ENCODE measurements around the gene SETD1A. TPM values are rescaled to one million over a fixed set of nuclear protein-coding genes. Genes with fewer than 3 reads are reported as not detected.

The SETD1A gene
- total and polyA plus RNA-seq, 2 donors, result 2.4 to 13.1 TPM

GRCh38 chr16:30982548-30983288, 25.2 kb downstream of the SETD1A start:
- WGBS, result 95% methylated on average over 17 of the region's 17 CpGs
- H3K9me3 ChIP-seq (ENCODE audit: control insufficient read depth in 2 of 2, insufficient read depth in 1 of 2, low read length in 1 of 2), result no peaks in the 10 kb centered on the region
- peaks cover 0 to 2% of the 10 kb centered on the region in 2 donors for H3K4me1 ChIP-seq (ENCODE audit: control insufficient read depth in 2 of 2, insufficient read depth in 2 of 2, low read length in 2 of 2)
- no peak overlapping the region for H3K27ac ChIP-seq (ENCODE audit: low read depth in 1 of 2, low read length in 1 of 2)
- no peak for DNase-seq (ENCODE audit: low read depth in 6 of 9, low spot score in 9 of 9)
- H3K4me3 ChIP-seq (ENCODE audit: low read length in 2 of 2), result no peak overlapping the region
- H3K27me3 ChIP-seq (ENCODE audit: control insufficient read depth in 2 of 2, insufficient read depth in 1 of 2, low read length in 1 of 2), result no peaks in the 10 kb centered on the region
- peaks cover 46 to 80% of the 10 kb centered on the region in 2 donors for H3K36me3 ChIP-seq (ENCODE audit: control insufficient read depth in 2 of 2, insufficient read depth in 2 of 2, low read length in 1 of 2)

GRCh38 chr16:30983289-30983889, 25.8 kb downstream of the SETD1A start:
- Histone ChIP-seq H3K27ac (ENCODE audit: low read depth in 1 of 2, low read length in 1 of 2) (no peak overlapping the region), H3K4me1 (ENCODE audit: control insufficient read depth in 2 of 2, insufficient read depth in 2 of 2, low read length in 2 of 2) (peaks cover 0 to 2% of the 10 kb centered on the region in 2 donors), H3K36me3 (ENCODE audit: control insufficient read depth in 2 of 2, insufficient read depth in 2 of 2, low read length in 1 of 2) (peaks cover 42 to 75% of the 10 kb centered on the region in 2 donors), H3K27me3 (ENCODE audit: control insufficient read depth in 2 of 2, insufficient read depth in 1 of 2, low read length in 1 of 2) (no peaks in the 10 kb centered on the region), H3K9me3 (ENCODE audit: control insufficient read depth in 2 of 2, insufficient read depth in 1 of 2, low read length in 1 of 2) (no peaks in the 10 kb centered on the region), H3K4me3 (ENCODE audit: low read length in 2 of 2) (no peak overlapping the region)
- DNase-seq (ENCODE audit: low read depth in 6 of 9, low spot score in 9 of 9), result no peak
- WGBS, result 96% methylated on average over 25 of the region's 25 CpGs

DNA sequence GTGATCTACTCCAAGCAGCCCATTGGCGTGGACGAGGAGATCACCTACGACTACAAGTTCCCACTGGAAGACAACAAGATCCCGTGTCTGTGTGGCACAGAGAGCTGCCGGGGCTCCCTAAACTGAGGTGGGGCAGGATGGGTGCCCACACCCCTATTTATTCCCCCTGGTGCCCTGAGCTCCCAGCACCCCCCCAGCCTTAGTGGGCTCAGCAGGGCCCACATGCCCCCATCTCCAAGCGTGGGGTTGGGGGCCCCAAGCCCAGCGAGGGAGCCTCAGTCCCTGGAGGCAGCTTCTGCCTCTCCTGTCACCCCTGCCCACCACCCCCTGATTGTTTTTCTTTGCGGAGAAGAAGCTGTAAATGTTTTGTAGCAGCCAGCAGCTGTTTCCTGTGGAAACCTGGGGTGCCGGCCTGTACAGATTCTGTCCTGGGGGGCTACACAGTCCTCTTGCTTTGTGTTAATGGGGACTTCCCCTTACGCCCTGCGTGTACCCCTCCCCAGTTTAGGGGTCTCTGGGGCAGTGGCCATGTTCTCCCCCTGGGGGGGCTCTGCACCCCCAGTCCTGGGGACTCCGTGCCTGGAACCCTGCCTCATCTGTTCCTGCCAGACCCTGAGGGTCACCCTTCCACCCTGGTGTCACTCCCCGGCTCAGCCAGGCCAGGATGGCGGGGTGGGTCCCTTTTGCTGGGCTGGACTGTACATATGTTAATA, 26.5 kb downstream of the SETD1A start:
- Histone ChIP-seq H3K36me3 (ENCODE audit: control insufficient read depth in 2 of 2, insufficient read depth in 2 of 2, low read length in 1 of 2) (peaks cover 40 to 69% of the 10 kb centered on the region in 2 donors), H3K27ac (ENCODE audit: low read depth in 1 of 2, low read length in 1 of 2) (no peak overlapping the region), H3K27me3 (ENCODE audit: control insufficient read depth in 2 of 2, insufficient read depth in 1 of 2, low read length in 1 of 2) (no peaks in the 10 kb centered on the region), H3K9me3 (ENCODE audit: control insufficient read depth in 2 of 2, insufficient read depth in 1 of 2, low read length in 1 of 2) (no peaks in the 10 kb centered on the region), H3K4me1 (ENCODE audit: control insufficient read depth in 2 of 2, insufficient read depth in 2 of 2, low read length in 2 of 2) (peaks cover 0 to 2% of the 10 kb centered on the region in 2 donors), H3K4me3 (ENCODE audit: low read length in 2 of 2) (no peak overlapping the region)
- no peak for DNase-seq (ENCODE audit: low read depth in 6 of 9, low spot score in 9 of 9)
- WGBS, result 86% methylated on average over 14 of the region's 14 CpGs

GRCh38 chr16:30984669-30985400, 27.3 kb downstream of the SETD1A start, which contains the start of gene HSD3B7:
Gene HSD3B7, plus strand, starts transcription at chr16:30985207. Its CDS starts 452 bp downstream, at chr16:30985659.
- H3K4me1 ChIP-seq (ENCODE audit: control insufficient read depth in 2 of 2, insufficient read depth in 2 of 2, low read length in 2 of 2), result peaks cover 0 to 2% of the 10 kb centered on the region in 2 donors
- DNase-seq (ENCODE audit: low read depth in 6 of 9, low spot score in 9 of 9), result peak in 8 of 9 donors; percentile 15 to 70 (median 48)
- H3K9me3 ChIP-seq (ENCODE audit: control insufficient read depth in 2 of 2, insufficient read depth in 1 of 2, low read length in 1 of 2), result no peaks in the 10 kb centered on the region
- peaks cover 37 to 61% of the 10 kb centered on the region in 2 donors for H3K36me3 ChIP-seq (ENCODE audit: control insufficient read depth in 2 of 2, insufficient read depth in 2 of 2, low read length in 1 of 2)
- WGBS, result 52% methylated on average over 24 of the region's 24 CpGs
- H3K27ac ChIP-seq (ENCODE audit: low read depth in 1 of 2, low read length in 1 of 2), result peak within 1 kb of the TSS in 1 of 2 donors; percentile 43
- no peak within 1 kb of the TSS for H3K4me3 ChIP-seq (ENCODE audit: low read length in 2 of 2)
- H3K27me3 ChIP-seq (ENCODE audit: control insufficient read depth in 2 of 2, insufficient read depth in 1 of 2, low read length in 1 of 2), result no peaks in the 10 kb centered on the region

DNA sequence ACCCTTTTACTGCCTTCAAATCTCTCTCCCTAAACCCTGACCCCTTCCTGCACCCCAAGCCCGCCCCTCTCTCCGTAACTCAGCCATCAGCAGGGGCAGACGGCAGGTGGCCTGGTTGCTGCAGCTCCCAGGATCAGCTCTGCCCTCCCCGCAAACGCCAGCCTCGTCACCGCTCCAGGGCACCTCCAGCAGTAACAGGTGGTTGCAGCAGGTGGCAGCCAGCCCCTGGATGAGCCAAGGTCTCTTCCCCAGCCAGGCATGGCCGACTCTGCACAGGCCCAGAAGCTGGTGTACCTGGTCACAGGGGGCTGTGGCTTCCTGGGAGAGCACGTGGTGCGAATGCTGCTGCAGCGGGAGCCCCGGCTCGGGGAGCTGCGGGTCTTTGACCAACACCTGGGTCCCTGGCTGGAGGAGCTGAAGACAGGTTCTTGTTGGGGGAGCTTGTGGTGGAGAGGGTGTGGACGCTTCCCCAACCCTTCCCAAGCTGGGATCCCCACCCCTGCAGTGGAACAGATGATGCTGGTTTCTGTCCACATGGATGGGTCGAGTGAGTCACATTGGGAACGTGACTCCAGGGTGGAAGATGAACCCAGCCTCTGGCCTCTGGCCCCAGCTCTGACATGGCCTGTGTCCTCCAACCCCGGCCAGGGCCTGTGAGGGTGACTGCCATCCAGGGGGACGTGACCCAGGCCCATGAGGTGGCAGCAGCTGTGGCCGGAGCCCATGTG, 28.0 kb downstream of the SETD1A start:
- no peak for DNase-seq (ENCODE audit: low read depth in 6 of 9, low spot score in 9 of 9)
- peaks cover 29 to 54% of the 10 kb centered on the region in 2 donors for H3K36me3 ChIP-seq (ENCODE audit: control insufficient read depth in 2 of 2, insufficient read depth in 2 of 2, low read length in 1 of 2)

DNA sequence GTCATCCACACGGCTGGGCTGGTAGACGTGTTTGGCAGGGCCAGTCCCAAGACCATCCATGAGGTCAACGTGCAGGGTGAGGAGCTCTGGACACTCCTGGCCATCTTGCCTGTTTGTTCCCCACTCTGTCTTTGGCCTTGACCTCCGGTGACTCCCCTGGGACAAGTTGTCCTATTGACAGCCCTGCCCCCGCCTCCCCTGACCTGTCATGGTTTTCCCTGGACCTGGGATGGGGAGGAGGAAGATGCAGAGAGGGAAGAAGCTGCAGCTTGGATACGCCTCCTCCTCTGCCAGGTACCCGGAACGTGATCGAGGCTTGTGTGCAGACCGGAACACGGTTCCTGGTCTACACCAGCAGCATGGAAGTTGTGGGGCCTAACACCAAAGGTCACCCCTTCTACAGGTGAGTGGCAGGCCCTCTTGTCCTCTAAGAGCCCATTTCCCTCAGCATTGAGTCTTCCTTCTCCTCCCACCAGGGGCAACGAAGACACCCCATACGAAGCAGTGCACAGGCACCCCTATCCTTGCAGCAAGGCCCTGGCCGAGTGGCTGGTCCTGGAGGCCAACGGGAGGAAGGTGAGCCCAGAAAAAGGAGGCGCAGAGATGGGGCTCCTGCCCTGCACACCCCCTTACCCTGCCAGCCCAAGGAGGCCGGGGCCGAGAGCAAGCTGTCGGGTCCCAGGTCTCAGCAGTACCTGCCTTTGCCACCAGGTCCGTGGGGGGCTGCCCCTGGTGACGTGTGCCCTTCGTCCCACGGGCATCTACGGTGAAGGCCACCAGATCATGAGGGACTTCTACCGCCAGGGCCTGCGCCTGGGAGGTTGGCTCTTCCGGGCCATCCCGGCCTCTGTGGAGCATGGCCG, 28.8 kb downstream of the SETD1A start:
- Histone ChIP-seq H3K9me3 (ENCODE audit: control insufficient read depth in 2 of 2, insufficient read depth in 1 of 2, low read length in 1 of 2) (no peaks in the 10 kb centered on the region), H3K4me1 (ENCODE audit: control insufficient read depth in 2 of 2, insufficient read depth in 2 of 2, low read length in 2 of 2) (peaks cover 0 to 2% of the 10 kb centered on the region in 2 donors), H3K27me3 (ENCODE audit: control insufficient read depth in 2 of 2, insufficient read depth in 1 of 2, low read length in 1 of 2) (no peaks in the 10 kb centered on the region), H3K27ac (ENCODE audit: low read depth in 1 of 2, low read length in 1 of 2) (no peak overlapping the region), H3K36me3 (ENCODE audit: control insufficient read depth in 2 of 2, insufficient read depth in 2 of 2, low read length in 1 of 2) (peaks cover 24 to 46% of the 10 kb centered on the region in 2 donors), H3K4me3 (ENCODE audit: low read length in 2 of 2) (no peak overlapping the region)
- 98% methylated on average over 29 of the region's 29 CpGs for WGBS
- DNase-seq (ENCODE audit: low read depth in 6 of 9, low spot score in 9 of 9), result no peak

More for the DNA sequence above, 28.0 kb downstream of the SETD1A start:
- WGBS, result 82% methylated on average over 19 of the region's 20 CpGs
- no peaks in the 10 kb centered on the region for H3K27me3 ChIP-seq (ENCODE audit: control insufficient read depth in 2 of 2, insufficient read depth in 1 of 2, low read length in 1 of 2)
- no peaks in the 10 kb centered on the region for H3K9me3 ChIP-seq (ENCODE audit: control insufficient read depth in 2 of 2, insufficient read depth in 1 of 2, low read length in 1 of 2)
- peaks cover 0 to 2% of the 10 kb centered on the region in 2 donors for H3K4me1 ChIP-seq (ENCODE audit: control insufficient read depth in 2 of 2, insufficient read depth in 2 of 2, low read length in 2 of 2)
- H3K27ac ChIP-seq (ENCODE audit: low read depth in 1 of 2, low read length in 1 of 2), result peak overlapping the region in 1 of 2 donors; percentile 43
- no peak overlapping the region for H3K4me3 ChIP-seq (ENCODE audit: low read length in 2 of 2)

- Histone ChIP-seq H3K4me1 (ENCODE audit: control insufficient read depth in 2 of 2, insufficient read depth in 2 of 2, low read length in 2 of 2) (peaks cover 0 to 2% of the 10 kb centered on the region in 2 donors), H3K36me3 (ENCODE audit: control insufficient read depth in 2 of 2, insufficient read depth in 2 of 2, low read length in 1 of 2) (peaks cover 16 to 34% of the 10 kb centered on the region in 2 donors), H3K9me3 (ENCODE audit: control insufficient read depth in 2 of 2, insufficient read depth in 1 of 2, low read length in 1 of 2) (no peaks in the 10 kb centered on the region), H3K27ac (ENCODE audit: low read depth in 1 of 2, low read length in 1 of 2) (no peak overlapping the region), H3K27me3 (ENCODE audit: control insufficient read depth in 2 of 2, insufficient read depth in 1 of 2, low read length in 1 of 2) (no peaks in the 10 kb centered on the region), H3K4me3 (ENCODE audit: low read length in 2 of 2) (no peak overlapping the region)
- 98% methylated on average over 30 of the region's 30 CpGs for WGBS
- no peak for DNase-seq (ENCODE audit: low read depth in 6 of 9, low spot score in 9 of 9)
These were observed 30.1 kb downstream of the SETD1A start for GRCh38 chr16:30987581-30988190.
